CD8-positive, alpha-beta memory T cell (primary cell): ENCODE measurements around the gene ARID5A. TPM values are rescaled to one million over a fixed set of nuclear protein-coding genes. Genes with fewer than 3 reads are reported as not detected.
"Not testable (repeated sequence)": the region's sequence is repeated elsewhere in the genome, so short reads cannot be mapped to it uniquely, and the experiment has no call there.

Source experiments
- CTCF ChIA-PET: fragments of 350-600 bp; sonication (Branson Sonifier 250); formaldehyde crosslinking; loops from one replicate; lab custom pipeline; 2021; ENCODE audit warnings: antibody characterized with exemption; lab: Charles Lee
- POLR2A ChIA-PET: fragments of 350-600 bp; sonication (Branson Sonifier 250); formaldehyde crosslinking; loops from one replicate; lab custom pipeline; 2021; ENCODE audit warnings: antibody characterized with exemption; lab: Charles Lee
- DNase-seq, 5 donors: peaks; one replicate each; pipeline versions ENCODE4 v3.0.0 to v3.0.0-alpha.2; 2020 to 2022; ENCODE audit warnings: mixed read lengths in 1 of 5
- H3K27ac ChIP-seq: one replicate; pipeline ENCODE4 v1.7.0; 2013; ENCODE audit warnings: low read depth, mild to moderate bottlenecking, low read length, moderate library complexity
- H3K27me3 ChIP-seq: 2 replicates; pipeline ENCODE4 v1.7.0; 2013; ENCODE audit warnings: low read length, mild to moderate bottlenecking; ENCODE audit not compliant: insufficient read depth, poor library complexity, severe bottlenecking
- H3K36me3 ChIP-seq: 2 replicates; pipeline ENCODE4 v1.7.0; 2013; ENCODE audit warnings: mild to moderate bottlenecking, low read length, moderate library complexity; ENCODE audit not compliant: insufficient read depth
- H3K4me1 ChIP-seq: 2 replicates; pipeline ENCODE4 v1.7.0; 2013; ENCODE audit warnings: mild to moderate bottlenecking, low read length, moderate library complexity; ENCODE audit not compliant: insufficient read depth
- H3K4me3 ChIP-seq: 2 replicates; pipeline ENCODE4 v1.7.0; 2013; ENCODE audit warnings: mild to moderate bottlenecking, low read length
- H3K9me3 ChIP-seq: 2 replicates; pipeline ENCODE4 v1.7.0; 2013; ENCODE audit warnings: mild to moderate bottlenecking, low read length
- H3K27ac Mint-ChIP-seq, 8 donors: one replicate each; pipeline ENCODE4 v1.8.0; 2020 to 2021; ENCODE audit warnings: mixed read lengths in 8 of 8, mild to moderate bottlenecking in 6 of 8, inconsistent platforms in 3 of 8, moderate library complexity in 3 of 8
- H3K27me3 Mint-ChIP-seq, 2 donors: one replicate each; pipeline ENCODE4 v1.8.0; 2020 to 2021; ENCODE audit warnings: mixed read lengths in 2 of 2, mild to moderate bottlenecking in 1 of 2, moderate library complexity in 1 of 2
- H3K36me3 Mint-ChIP-seq, 3 donors: one replicate each; pipeline ENCODE4 v1.8.0; 2020 to 2021; ENCODE audit warnings: mixed read lengths in 3 of 3, inconsistent platforms in 1 of 3, mild to moderate bottlenecking in 1 of 3
- H3K4me1 Mint-ChIP-seq, 3 donors: one replicate each; pipeline ENCODE4 v1.8.0; 2020 to 2021; ENCODE audit warnings: mixed read lengths in 3 of 3, inconsistent platforms in 1 of 3, mild to moderate bottlenecking in 1 of 3
- H3K4me3 Mint-ChIP-seq, 7 donors: one replicate each; pipeline ENCODE4 v1.8.0; 2020 to 2021; ENCODE audit warnings: mixed read lengths in 7 of 7, mild to moderate bottlenecking in 6 of 7, moderate library complexity in 4 of 7, inconsistent platforms in 2 of 7
- H3K9me3 Mint-ChIP-seq, 5 donors: one replicate each; pipeline ENCODE4 v1.8.0; 2020 to 2022; ENCODE audit warnings: mixed read lengths in 5 of 5, mild to moderate bottlenecking in 3 of 5, moderate library complexity in 2 of 5, inconsistent platforms in 1 of 5
- polyA plus RNA-seq: library from polyadenylated mRNA; unstranded; fragments of 300-500 nt; fragmentation: Illumina TruSeq; gene quantifications from one replicate; pipeline ENCODE4 v1.2.3, GENCODE V29; 2021
- total RNA-seq, 2 experiments: library from RNA; stranded (reverse); gene quantifications; one replicate each; pipeline ENCODE4 v1.2.3, GENCODE V29; 2021

ARID5A gene
- total and polyA plus RNA-seq, 3 experiments from 2014 or later: 84.0 to 147 (median 146) TPM

DNA sequence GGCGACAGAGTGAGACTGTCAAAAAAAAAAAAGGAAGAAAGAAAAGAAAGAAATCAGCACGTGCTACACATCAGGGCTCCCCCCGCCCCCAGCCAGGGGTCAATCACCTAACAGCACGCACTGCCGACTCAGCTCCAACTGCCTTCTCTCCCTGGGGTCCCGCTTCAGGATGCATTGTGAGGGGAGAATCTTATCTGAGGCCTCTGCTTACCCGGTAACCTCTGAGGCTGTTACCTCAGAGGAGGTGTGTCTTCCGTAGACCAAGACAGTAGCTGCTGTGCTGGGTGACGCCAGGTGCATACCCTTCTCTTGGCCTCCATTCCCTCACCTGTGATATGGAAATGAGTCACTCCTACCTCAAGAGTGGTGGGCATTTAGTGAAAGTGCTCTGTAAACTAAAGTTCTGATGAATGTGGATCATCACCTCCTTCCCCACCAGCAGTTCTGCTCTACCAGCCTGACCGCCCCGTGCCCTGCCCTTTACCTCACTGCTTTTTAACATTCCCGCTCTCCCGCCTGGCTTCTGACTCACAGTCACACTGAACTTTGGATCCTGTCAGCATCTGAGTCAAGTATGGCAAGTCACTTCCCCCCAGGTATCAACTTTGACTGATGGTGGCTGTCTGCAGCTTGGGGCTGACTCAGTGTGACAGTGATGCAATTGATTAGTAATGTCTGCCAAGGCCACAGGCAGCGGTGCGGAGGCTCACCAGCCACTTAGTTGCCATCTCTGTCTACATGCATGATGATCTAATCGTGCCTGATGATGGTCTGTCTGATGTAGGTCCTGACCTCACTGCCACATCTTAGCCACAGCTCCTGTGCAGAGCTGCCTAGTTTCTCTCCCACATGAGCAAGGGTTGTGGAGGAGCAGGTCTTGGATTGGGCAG, 20.1 kb downstream of the ARID5A start:
- no peak overlapping the region for H3K4me3 Mint-ChIP-seq

DNA sequence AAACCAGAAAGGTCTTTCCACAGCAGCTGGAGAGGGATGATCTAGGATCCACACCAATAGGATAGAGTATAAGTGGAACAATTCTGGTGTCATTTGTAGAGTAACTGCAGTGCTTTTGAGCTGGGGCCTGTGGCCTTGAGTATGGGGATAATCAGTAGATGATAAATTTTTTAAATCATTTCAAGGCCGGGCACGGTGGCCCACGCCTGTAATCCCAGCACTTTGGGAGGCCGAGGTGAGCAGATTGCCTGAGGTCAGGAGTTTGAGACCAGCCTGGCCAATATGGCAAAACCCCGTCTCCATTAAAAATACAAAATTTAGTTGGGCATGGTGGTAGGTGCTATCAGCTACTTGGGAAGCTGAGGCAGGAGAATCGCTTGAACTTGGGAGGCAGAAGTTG, 20.9 kb downstream of the ARID5A start:
- H3K27ac ChIP-seq, DNase-seq, H3K4me3 Mint-ChIP-seq, H3K9me3 Mint-ChIP-seq, H3K36me3 ChIP-seq, H3K36me3 Mint-ChIP-seq, H3K27me3 ChIP-seq, H3K9me3 ChIP-seq, H3K4me3 ChIP-seq, H3K27me3 Mint-ChIP-seq, POLR2A ChIA-PET: not testable (repeated sequence)
- peaks cover 15 to 33% (median 19%) of the 10 kb centered on the region in 3 donors for H3K4me1 Mint-ChIP-seq
- H3K27ac Mint-ChIP-seq: peak overlapping the region in 3 of 8 donors; percentile 2 to 51 (median 29)
- peaks cover 12% of the 10 kb centered on the region for H3K4me1 ChIP-seq
- CTCF ChIA-PET: interaction anchor here (1.0 kb wide), 1 partner anchor 29 kb away, joined by 3 read pairs; no protein-coding TSS in a partner anchor

More for the DNA sequence above, 20.1 kb downstream of the ARID5A start:
- peaks cover 15 to 37% (median 19%) of the 10 kb centered on the region in 3 donors for H3K4me1 Mint-ChIP-seq
- H3K9me3 Mint-ChIP-seq: no peaks in the 10 kb centered on the region
- ChIA-PET POLR2A (no interaction called here), CTCF (interaction anchor here (1.0 to 5.0 kb wide), 3 partner anchors 17 to 47 kb away, joined by 3 to 71 read pairs (median 4); partner anchors contain the start of gene ARID5A)
- H3K27ac Mint-ChIP-seq: peak overlapping the region in 5 of 8 donors; percentile 2 to 70 (median 51)
- peaks cover 12% of the 10 kb centered on the region for H3K4me1 ChIP-seq
- H3K27ac ChIP-seq: no peak overlapping the region
- no peaks in the 10 kb centered on the region for H3K9me3 ChIP-seq
- H3K4me3 ChIP-seq: no peak overlapping the region
- H3K36me3 ChIP-seq: no peaks in the 10 kb centered on the region
- peak in 1 of 5 donors; percentile 65 for DNase-seq
- H3K27me3 ChIP-seq: no peaks in the 10 kb centered on the region
- peaks cover 0 to 16% (median 2%) of the 10 kb centered on the region in 3 donors for H3K36me3 Mint-ChIP-seq
- no peaks in the 10 kb centered on the region for H3K27me3 Mint-ChIP-seq

- peaks cover 0 to 3% (median 0%) of the 10 kb centered on the region in 3 donors for H3K36me3 Mint-ChIP-seq
- no peaks in the 10 kb centered on the region for H3K9me3 ChIP-seq
- ChIA-PET CTCF (no interaction called here), POLR2A (no interaction called here)
- H3K36me3 ChIP-seq: no peaks in the 10 kb centered on the region
- no peaks in the 10 kb centered on the region for H3K9me3 Mint-ChIP-seq
- no peak overlapping the region for H3K4me3 Mint-ChIP-seq
- H3K27me3 Mint-ChIP-seq: no peaks in the 10 kb centered on the region
- H3K27ac Mint-ChIP-seq: peak overlapping the region in 1 of 8 donors; percentile 17
- no peak overlapping the region for H3K4me3 ChIP-seq
- H3K27me3 ChIP-seq: no peaks in the 10 kb centered on the region
- no peak for DNase-seq
- peaks cover 12% of the 10 kb centered on the region for H3K4me1 ChIP-seq
- H3K4me1 Mint-ChIP-seq: peaks cover 15 to 28% (median 19%) of the 10 kb centered on the region in 3 donors
- no peak overlapping the region for H3K27ac ChIP-seq
These were observed 21.5 kb downstream of the ARID5A start for GRCh38 chr2:96558061-96558460.

DNA sequence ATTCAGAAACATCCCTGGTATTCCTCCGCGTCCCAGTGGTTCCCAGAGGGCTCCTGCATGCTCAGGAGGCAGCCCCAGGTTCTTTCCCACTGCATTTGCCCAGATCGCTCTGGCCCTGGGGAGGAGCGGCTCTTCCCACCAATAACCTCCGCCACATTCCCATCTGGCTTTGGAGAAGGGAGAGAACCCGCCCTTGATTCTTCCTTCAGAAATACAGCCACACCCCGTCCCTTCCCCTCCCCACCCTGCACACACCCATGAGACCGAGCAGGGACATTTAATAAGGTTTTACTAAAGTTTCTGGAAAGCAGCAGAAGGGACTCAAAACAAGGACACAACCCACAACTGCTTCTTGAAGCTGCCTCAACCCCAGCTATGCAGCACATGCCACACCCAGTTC, 21.9 kb downstream of the ARID5A start:
- Mint-ChIP-seq H3K4me3 (no peak overlapping the region), H3K9me3 (no peaks in the 10 kb centered on the region), H3K4me1 (peaks cover 11 to 24% (median 15%) of the 10 kb centered on the region in 3 donors), H3K27me3 (no peaks in the 10 kb centered on the region), H3K36me3 (no peaks in the 10 kb centered on the region), H3K27ac (peak overlapping the region in 1 of 8 donors; percentile 17)
- no peaks in the 10 kb centered on the region for H3K27me3 ChIP-seq
- H3K4me1 ChIP-seq: peaks cover 12% of the 10 kb centered on the region
- no peaks in the 10 kb centered on the region for H3K9me3 ChIP-seq
- no peak for DNase-seq
- H3K27ac ChIP-seq: no peak overlapping the region
- ChIA-PET POLR2A (no interaction called here), CTCF (no interaction called here)
- no peak overlapping the region for H3K4me3 ChIP-seq
- no peaks in the 10 kb centered on the region for H3K36me3 ChIP-seq

DNA sequence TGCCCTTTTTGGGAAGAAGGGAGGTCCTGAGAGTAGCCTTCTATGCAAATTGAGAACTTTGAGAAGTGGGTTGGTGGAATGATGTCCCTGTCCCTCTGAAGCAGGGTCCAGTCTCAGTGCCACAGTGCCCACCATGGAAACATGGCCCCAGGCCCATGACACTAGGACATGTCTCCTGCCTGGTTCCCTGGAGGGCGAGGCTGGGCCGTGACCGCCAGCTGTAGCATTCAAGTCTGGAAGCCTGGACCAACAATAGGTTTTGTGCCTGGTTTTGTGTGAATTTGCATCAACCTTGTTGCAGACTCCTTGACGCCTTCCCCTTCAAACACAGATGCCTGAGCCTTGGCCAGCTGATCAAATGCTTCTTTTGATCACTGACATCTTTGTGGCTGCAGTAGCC, 27.5 kb downstream of the ARID5A start:
- no peaks in the 10 kb centered on the region for H3K9me3 Mint-ChIP-seq
- no peak for DNase-seq
- H3K9me3 ChIP-seq: no peaks in the 10 kb centered on the region
- no peak overlapping the region for H3K27ac Mint-ChIP-seq
- POLR2A ChIA-PET: no interaction called here
- H3K27me3 Mint-ChIP-seq: peaks cover 0 to 4% of the 10 kb centered on the region in 2 donors
- H3K27ac ChIP-seq: no peak overlapping the region
- CTCF ChIA-PET: interaction anchor here (0.6 to 1.4 kb wide), 2 partner anchors 9 to 434 kb away, joined by 3 to 4 read pairs; no protein-coding TSS in a partner anchor
- H3K4me3 Mint-ChIP-seq: no peak overlapping the region
- H3K36me3 ChIP-seq: no peaks in the 10 kb centered on the region
- H3K27me3 ChIP-seq: no peaks in the 10 kb centered on the region
- no peaks in the 10 kb centered on the region for H3K36me3 Mint-ChIP-seq
- H3K4me1 ChIP-seq: no peaks in the 10 kb centered on the region
- no peak overlapping the region for H3K4me3 ChIP-seq
- no peaks in the 10 kb centered on the region for H3K4me1 Mint-ChIP-seq

- no peaks in the 10 kb centered on the region for H3K4me1 ChIP-seq
- Mint-ChIP-seq H3K27me3 (peaks cover 0 to 4% of the 10 kb centered on the region in 2 donors), H3K36me3 (peaks cover 0 to 2% (median 0%) of the 10 kb centered on the region in 3 donors), H3K9me3 (no peaks in the 10 kb centered on the region), H3K4me1 (no peaks in the 10 kb centered on the region), H3K27ac (no peak overlapping the region), H3K4me3 (no peak overlapping the region)
- H3K4me3 ChIP-seq: no peak overlapping the region
- H3K27me3 ChIP-seq: no peaks in the 10 kb centered on the region
- H3K27ac ChIP-seq: no peak overlapping the region
- ChIA-PET CTCF (interaction anchor here (0.6 to 1.4 kb wide), 2 partner anchors 10 to 433 kb away, joined by 3 to 4 read pairs; no protein-coding TSS in a partner anchor), POLR2A (no interaction called here)
- no peaks in the 10 kb centered on the region for H3K9me3 ChIP-seq
- H3K36me3 ChIP-seq: no peaks in the 10 kb centered on the region
- DNase-seq: no peak
These were observed 28.0 kb downstream of the ARID5A start for GRCh38 chr2:96564563-96564962.

- Histone ChIP-seq H3K27ac (no peak overlapping the region), H3K9me3 (no peaks in the 10 kb centered on the region), H3K27me3 (no peaks in the 10 kb centered on the region), H3K36me3 (no peaks in the 10 kb centered on the region), H3K4me3 (no peak overlapping the region), H3K4me1 (no peaks in the 10 kb centered on the region)
- ChIA-PET POLR2A (no interaction called here), CTCF (interaction anchor here (1.4 kb wide), 1 partner anchor 10 kb away, joined by 4 read pairs; no protein-coding TSS in a partner anchor)
- DNase-seq: no peak
- Mint-ChIP-seq H3K36me3 (peaks cover 0 to 2% (median 0%) of the 10 kb centered on the region in 3 donors), H3K4me3 (no peak overlapping the region), H3K27ac (no peak overlapping the region), H3K27me3 (peaks cover 0 to 4% of the 10 kb centered on the region in 2 donors), H3K4me1 (no peaks in the 10 kb centered on the region), H3K9me3 (no peaks in the 10 kb centered on the region)
These were observed 28.6 kb downstream of the ARID5A start for GRCh38 chr2:96565111-96565510.

- Mint-ChIP-seq H3K4me3 (no peak overlapping the region), H3K27ac (peak overlapping the region in 1 of 8 donors; percentile 8), H3K4me1 (no peaks in the 10 kb centered on the region), H3K27me3 (peaks cover 0 to 4% of the 10 kb centered on the region in 2 donors), H3K9me3 (no peaks in the 10 kb centered on the region), H3K36me3 (peaks cover 0 to 4% (median 2%) of the 10 kb centered on the region in 3 donors)
- POLR2A ChIA-PET: no interaction called here
- no peak overlapping the region for H3K4me3 ChIP-seq
- no peak for DNase-seq
- H3K27ac ChIP-seq: no peak overlapping the region
- H3K9me3 ChIP-seq: no peaks in the 10 kb centered on the region
- CTCF ChIA-PET: no interaction called here
- H3K36me3 ChIP-seq: no peaks in the 10 kb centered on the region
- H3K27me3 ChIP-seq: no peaks in the 10 kb centered on the region
- H3K4me1 ChIP-seq: no peaks in the 10 kb centered on the region
These were observed 31.5 kb downstream of the ARID5A start for GRCh38 chr2:96568094-96568493.
